Ovary (tissue), 9 donors: ENCODE measurements around the gene TCF25. TPM values are rescaled to one million over a fixed set of nuclear protein-coding genes. Genes with fewer than 3 reads are reported as not detected.

ENCODE experiments used
- DNase-seq, 5 donors: peaks; one replicate each; pipeline ENCODE4 v3.0.0-alpha.2; 2019 to 2020
- H3K27ac ChIP-seq, 2 donors: fragments of 200-600 bp; one replicate each; pipeline versions ENCODE4 v1.5.1 to v1.8.0; 2019 to 2022
- H3K27me3 ChIP-seq: fragments of 200-600 bp; one replicate; pipeline ENCODE4 v1.8.0; 2022
- H3K36me3 ChIP-seq: fragments of 200-600 bp; sonication (generic); one replicate; pipeline ENCODE4 v1.5.1; 2019
- H3K4me1 ChIP-seq: one replicate; pipeline ENCODE4 v1.8.1; 2013; ENCODE audit warnings: mild to moderate bottlenecking, moderate library complexity; ENCODE audit not compliant: insufficient read depth
- H3K4me3 ChIP-seq: fragments of 200-600 bp; sonication (generic); one replicate; pipeline ENCODE4 v1.5.1; 2017
- H3K9me3 ChIP-seq, 2 donors: fragments of 200-600 bp in 1 of 2; sonication (generic) in 1 of 2; one replicate each; pipeline versions ENCODE4 v1.5.1 to v1.8.1; 2013 to 2019; ENCODE audit warnings: mild to moderate bottlenecking in 1 of 2, moderate library complexity in 1 of 2
- CTCF ChIP-seq, 3 donors: fragments of 450-650 bp in 2 of 3; fragments of 200-600 bp in 1 of 3; IDR thresholded peaks; one replicate each; pipeline versions ENCODE4 v1.5.1 to v1.8.0; 2016 to 2022; ENCODE audit warnings: antibody characterized with exemption in 3 of 3, mild to moderate bottlenecking in 1 of 3
- EP300 ChIP-seq: sonication (generic); formaldehyde crosslinking; IDR thresholded peaks from one replicate; pipeline ENCODE4 v1.6.1; 2017; ENCODE audit warnings: antibody characterized with exemption
- POLR2A ChIP-seq: fragments of 450-650 bp; IDR thresholded peaks from one replicate; pipeline ENCODE4 v1.6.1; 2017; ENCODE audit warnings: antibody characterized with exemption, mild to moderate bottlenecking, moderate library complexity
- WGBS, 3 donors: extraction: QIAGEN DNeasy Blood & Tissue Kit in 1 of 3; methylation state at CpG; one replicate each; pipeline versions ENCODE4 v1.1.5 to v1.1.7; 2013 to 2017; 5-methylcytosine and 5-hydroxymethylcytosine counted together
- intact Hi-C, 4 donors: fragments of 100-400 bp; cut with DNase I; formaldehyde crosslinking; loops; one replicate each; pipeline versions ENCODE4 v1.11.0 to v1.15.1; 2022 to 2023
- polyA plus RNA-seq, 2 donors: library from polyadenylated mRNA; stranded (reverse); fragments of 200-250 nt in 1 of 2; fragments of 350-450 nt in 1 of 2; fragmentation: Illumina TruSeq in 1 of 2; extraction: RNeasy Lipid Tissue Mini Kit (QIAGEN cat#74804) in 1 of 2; gene quantifications; one replicate each; pipeline ENCODE4 v1.2.3, GENCODE V29; 2013 to 2014
- total RNA-seq, 7 donors: library from RNA; depleted of rRNA in 2 of 7; stranded (reverse); fragments of >200 nt in 2 of 7; fragmentation: NEBNext Ultra II Directional in 3 of 7; extraction: Animal tissue kit (Norgen Biotek cat#: 25700) in 3 of 7; gene quantifications; one replicate each; pipeline versions ENCODE4 v1.1.0 to v1.2.4, GENCODE V29; 2016 to 2023
- donor health status: DM: no; HTN: no; CAD: no; lungs with moderate emphysema.
- donor health status: DM: no; HTN: no; CAD: no.
- donor health status: Bipolar disorder and iron deficiency.
- donor health status: DM: yes; HTN: yes; CAD: no.
- donor health status: DM: no; HTN: no; CAD: no.
- donor health status: DM: yes; HTN: yes; CAD: no.

The TCF25 gene
- total and polyA plus RNA-seq, 9 donors: 122 to 210 (median 185) TPM

- Histone ChIP-seq H3K27me3 (no peaks in the 10 kb centered on the region), H3K4me1 (no peaks in the 10 kb centered on the region), H3K36me3 (no peaks in the 10 kb centered on the region), H3K4me3 (no peak overlapping the region), H3K27ac (no peak overlapping the region), H3K9me3 (no peaks in the 10 kb centered on the region)
- no peak for DNase-seq
- TF ChIP-seq POLR2A (no peak), CTCF (IDR thresholded peaks at IDR 0.05) (no peak), EP300 (no peak)
- intact Hi-C loops: no loop called here
- 72 to 76% (median 73%) methylated on average over 14 of the region's 14 CpGs for WGBS, 3 donors
Observed at GRCh38 chr16:89847940-89848297, 25.5 kb upstream of the TCF25 start.

GRCh38 chr16:89848974-89849373, 24.4 kb upstream of the TCF25 start:
- H3K36me3 ChIP-seq: no peaks in the 10 kb centered on the region

GRCh38 chr16:89853306-89853993, 19.9 kb upstream of the TCF25 start:
- intact Hi-C loops: loop anchor here in 2 of 4 donors (10.0 kb wide), 1 partner anchor 149 kb away; the partner anchor contains the start of gene SPATA2L (in 2 of the 2)
- Histone ChIP-seq H3K9me3 (no peaks in the 10 kb centered on the region), H3K4me3 (no peak overlapping the region), H3K27me3 (no peaks in the 10 kb centered on the region), H3K27ac (no peak overlapping the region), H3K36me3 (no peaks in the 10 kb centered on the region), H3K4me1 (no peaks in the 10 kb centered on the region)
- TF ChIP-seq CTCF (IDR thresholded peaks at IDR 0.05) (no peak), EP300 (no peak), POLR2A (no peak)
- 89 to 94% (median 92%) methylated on average over 20 to 21 of the region's 21 CpGs for WGBS, 3 donors
- no peak for DNase-seq

More at GRCh38 chr16:89848974-89849373, 24.4 kb upstream of the TCF25 start:
- Histone ChIP-seq H3K9me3 (no peaks in the 10 kb centered on the region), H3K27ac (no peak overlapping the region), H3K4me1 (no peaks in the 10 kb centered on the region), H3K27me3 (no peaks in the 10 kb centered on the region), H3K4me3 (no peak overlapping the region)
- intact Hi-C loops: no loop called here
- no peak for TF ChIP-seq EP300
- no peak for TF ChIP-seq CTCF (IDR thresholded peaks at IDR 0.05)
- no peak for TF ChIP-seq POLR2A
- no peak for DNase-seq
- 86 to 95% (median 93%) methylated on average over 11 of the region's 11 CpGs for WGBS, 3 donors

- no peaks in the 10 kb centered on the region for H3K4me1 ChIP-seq
- no peaks in the 10 kb centered on the region for H3K36me3 ChIP-seq
- no peak for DNase-seq
- H3K27ac ChIP-seq: no peak overlapping the region
- no peaks in the 10 kb centered on the region for H3K9me3 ChIP-seq
- 93% methylated on average over 15 to 26 of the region's 26 CpGs for WGBS, 3 donors
- H3K27me3 ChIP-seq: no peaks in the 10 kb centered on the region
- intact Hi-C loops: loop anchor here in 2 of 4 donors (10.0 kb wide), 1 partner anchor 151 kb away; the partner anchor contains the start of gene SPATA2L (in 2 of the 2)
- TF ChIP-seq CTCF (IDR thresholded peaks at IDR 0.05): no peak
- TF ChIP-seq EP300: no peak
- no peak for TF ChIP-seq POLR2A
- no peak overlapping the region for H3K4me3 ChIP-seq
Observed at GRCh38 chr16:89855301-89855945, 18.0 kb upstream of the TCF25 start.
